Left ventricle myocardium inferior (tissue), 1 donor: Measurements from ENCODE around the gene ADAMTSL1. TPM values are rescaled to one million over a fixed set of nuclear protein-coding genes. Genes with fewer than 3 reads are reported as not detected.
"Not testable (repeated sequence)": the region's sequence is repeated elsewhere in the genome, so short reads cannot be mapped to it uniquely, and the experiment has no call there.

Experiments
- DNase-seq: peaks from one replicate; pipeline ENCODE4 v3.0.0-alpha.2; 2020
- H3K27ac ChIP-seq: fragments of 200-600 bp; replicated peaks from 2 replicates; pipeline ENCODE4 v1.8.0; 2021
- H3K27me3 ChIP-seq: fragments of 200-600 bp; 2 replicates; pipeline ENCODE4 v1.8.0; 2021; ENCODE audit warnings: low read depth
- H3K36me3 ChIP-seq: fragments of 200-600 bp; 2 replicates; pipeline ENCODE4 v1.8.0; 2021
- H3K4me1 ChIP-seq: fragments of 200-600 bp; 2 replicates; pipeline ENCODE4 v1.8.0; 2021
- H3K4me3 ChIP-seq: fragments of 200-600 bp; 2 replicates; pipeline ENCODE4 v1.8.0; 2021; ENCODE audit warnings: mild to moderate bottlenecking, moderate library complexity
- H3K9me3 ChIP-seq: fragments of 200-600 bp; replicated peaks from 2 replicates; pipeline ENCODE4 v1.8.0; 2021
- CTCF ChIP-seq: fragments of 200-600 bp; IDR thresholded peaks from 2 replicates; pipeline ENCODE4 v1.8.0; 2021; ENCODE audit warnings: antibody characterized with exemption, mild to moderate bottlenecking, borderline replicate concordance
- intact Hi-C: fragments of 100-400 bp; cut with micrococcal nuclease; formaldehyde crosslinking; loops from one replicate; pipeline ENCODE4 v1.11.0; 2022
- total RNA-seq: library from RNA; stranded (reverse); fragmentation: NEBNext Ultra II Directional; extraction: Animal tissue kit (Norgen Biotek cat#: 25700); gene quantifications from one replicate; pipeline ENCODE4 v1.2.1, GENCODE V29; 2021
- donor health status: DM: no; HTN: yes; CAD: no; lungs with severe emphysema.

ADAMTSL1 gene
- total RNA-seq, 1 donor from 2014 or later = 1.7 TPM

GRCh38 chr9:18925880-18926279 lies 451.9 kb downstream of the ADAMTSL1 start:
- intact Hi-C loops = no loop called here
- H3K4me3 ChIP-seq = no peak overlapping the region
- no peaks in the 10 kb centered on the region for H3K36me3 ChIP-seq
- no peak for DNase-seq
- H3K27me3 ChIP-seq = no peaks in the 10 kb centered on the region
- TF ChIP-seq CTCF = no peak
- H3K9me3 ChIP-seq = no peaks in the 10 kb centered on the region
- no peak overlapping the region for H3K27ac ChIP-seq
- peaks cover 13% of the 10 kb centered on the region for H3K4me1 ChIP-seq

- no peak for DNase-seq
- intact Hi-C loops = no loop called here
- H3K27me3 ChIP-seq = no peaks in the 10 kb centered on the region
- no peaks in the 10 kb centered on the region for H3K9me3 ChIP-seq
- H3K27ac ChIP-seq = no peak overlapping the region
- H3K4me3 ChIP-seq = no peak overlapping the region
- H3K36me3 ChIP-seq = no peaks in the 10 kb centered on the region
- no peak for TF ChIP-seq CTCF
- H3K4me1 ChIP-seq = peaks cover 6% of the 10 kb centered on the region
Observed at GRCh38 chr9:18926513-18926912, 452.6 kb downstream of the ADAMTSL1 start.

- DNase-seq = no peak
- no peak for TF ChIP-seq CTCF
- Histone ChIP-seq H3K9me3 (no peaks in the 10 kb centered on the region), H3K27me3 (no peaks in the 10 kb centered on the region), H3K36me3 (no peaks in the 10 kb centered on the region), H3K4me3 (no peak overlapping the region), H3K4me1 (no peaks in the 10 kb centered on the region), H3K27ac (no peak overlapping the region)
- intact Hi-C loops = no loop called here
Observed at GRCh38 chr9:18928711-18929110, 454.8 kb downstream of the ADAMTSL1 start.

GRCh38 chr9:18930611-18931010 lies 456.7 kb downstream of the ADAMTSL1 start:
- H3K9me3 ChIP-seq, H3K36me3 ChIP-seq, intact Hi-C loops, H3K27me3 ChIP-seq, H3K4me3 ChIP-seq, DNase-seq, H3K27ac ChIP-seq, H3K4me1 ChIP-seq: not testable (repeated sequence)

- Histone ChIP-seq H3K36me3 (no peaks in the 10 kb centered on the region), H3K4me1 (peaks cover 2% of the 10 kb centered on the region), H3K27me3 (peaks cover 21% of the 10 kb centered on the region), H3K4me3 (no peak overlapping the region), H3K27ac (no peak overlapping the region), H3K9me3 (peaks cover 9% of the 10 kb centered on the region)
- no peak for TF ChIP-seq CTCF
- DNase-seq = no peak
- intact Hi-C loops = no loop called here
Observed at GRCh38 chr9:18935541-18935940, 461.6 kb downstream of the ADAMTSL1 start.

GRCh38 chr9:18936094-18936871 lies 462.3 kb downstream of the ADAMTSL1 start:
- H3K27me3 ChIP-seq = peaks cover 21% of the 10 kb centered on the region
- peaks cover 9% of the 10 kb centered on the region for H3K9me3 ChIP-seq
- H3K27ac ChIP-seq = no peak overlapping the region
- TF ChIP-seq CTCF = no peak
- no peaks in the 10 kb centered on the region for H3K36me3 ChIP-seq
- H3K4me1 ChIP-seq = peaks cover 5% of the 10 kb centered on the region
- intact Hi-C loops = no loop called here
- no peak overlapping the region for H3K4me3 ChIP-seq
- no peak for DNase-seq
